K562 (cell line): ENCODE data around the gene IDI2. TPM values are rescaled to one million over a fixed set of nuclear protein-coding genes. Genes with fewer than 3 reads are reported as not detected.

Experiments used
- BRCA1 ChIP-seq, 2 experiments: fragments of 450-650 bp in 1 of 2; sonication (generic) in 1 of 2; formaldehyde crosslinking in 1 of 2; IDR thresholded peaks; 2 replicates each; pipeline versions ENCODE4 v1.5.0 to v1.6.1; 2017 to 2020; ENCODE audit warnings: mild to moderate bottlenecking in 1 of 2, missing genetic modification reagents in 1 of 2
- EP400 ChIP-seq: fragments of 450-650 bp; IDR thresholded peaks from 2 replicates; pipeline ENCODE4 v1.6.1; 2017; ENCODE audit warnings: antibody characterized with exemption, mild to moderate bottlenecking, moderate library complexity
- FOS ChIP-seq: IDR thresholded peaks from 3 replicates; pipeline ENCODE4 v1.6.1; 2011; ENCODE audit not compliant: insufficient read length; ENCODE audit errors: extremely low read depth
- FOXA3 ChIP-seq, 2 experiments: fragments of 450-650 bp in 1 of 2; sonication (generic) in 1 of 2; formaldehyde crosslinking; IDR thresholded peaks in 1 of 2; conservative IDR thresholded peaks in 1 of 2; 2 replicates each; pipeline versions ENCODE4 v1.4.0 to v1.8.0; 2020 to 2022; ENCODE audit warnings: mild to moderate bottlenecking in 2 of 2, missing genetic modification reagents in 1 of 2
- FUS ChIP-seq: fragments of 200-400 bp; formaldehyde crosslinking; optimal IDR thresholded peaks from 2 replicates; pipeline ENCODE3; 2017; ENCODE audit warnings: low read depth, low read length
- GTF2B ChIP-seq: IDR thresholded peaks from 2 replicates; pipeline ENCODE4 v1.6.1; 2011; ENCODE audit not compliant: insufficient read length; ENCODE audit errors: extremely low read depth
- IRF1 ChIP-seq: sonication (generic); formaldehyde crosslinking; IDR thresholded peaks from 2 replicates; pipeline ENCODE4 v1.8.0; 2022; ENCODE audit warnings: missing genetic modification reagents, mild to moderate bottlenecking, borderline replicate concordance
- MEIS2 ChIP-seq: fragments of 450-650 bp; IDR thresholded peaks from 2 replicates; pipeline ENCODE4 v1.6.1; 2014; ENCODE audit warnings: mild to moderate bottlenecking; ENCODE audit not compliant: partially characterized antibody
- MTF1 ChIP-seq: fragments of 250-450 bp; sonication (Bioruptor Pico); IDR thresholded peaks from 2 replicates; pipeline ENCODE4 v1.9.0; 2021; ENCODE audit warnings: moderate library complexity, mild to moderate bottlenecking, inconsistent platforms, borderline replicate concordance
- NCOA2 ChIP-seq, 2 experiments: fragments of 450-650 bp; IDR thresholded peaks; 2 replicates each; pipeline ENCODE4 v1.6.1; 2018; ENCODE audit warnings: mild to moderate bottlenecking in 2 of 2, moderate library complexity in 1 of 2; ENCODE audit not compliant: partially characterized antibody in 2 of 2
- NFRKB ChIP-seq: fragments of 450-650 bp; IDR thresholded peaks from 2 replicates; pipeline ENCODE4 v1.6.1; 2016; ENCODE audit warnings: low read depth
- POLR2H ChIP-seq: IDR thresholded peaks from 2 replicates; pipeline ENCODE4 v1.6.1; 2016; ENCODE audit warnings: missing genetic modification characterization, low read depth, mild to moderate bottlenecking, control low read depth, missing compliant biosample characterization, moderate library complexity
- RBBP5 ChIP-seq: fragments of 200-600 bp; sonication (generic); IDR thresholded peaks from 2 replicates; pipeline ENCODE4 v1.6.1; 2012; ENCODE audit warnings: borderline replicate concordance, mild to moderate bottlenecking, low read length, control low read depth, inconsistent platforms; ENCODE audit not compliant: insufficient read depth, poor library complexity, severe bottlenecking
- RNF219 ChIP-seq: fragments of 250-450 bp; sonication (Bioruptor Pico); IDR thresholded peaks from 2 replicates; pipeline ENCODE4 v1.5.0; 2022; ENCODE audit warnings: mild to moderate bottlenecking
- SMAD4 ChIP-seq: fragments of 250-450 bp; sonication (Bioruptor Pico); conservative IDR thresholded peaks from 2 replicates; pipeline ENCODE4 v1.8.0; 2021; ENCODE audit warnings: inconsistent platforms, mild to moderate bottlenecking, moderate library complexity
- SMARCE1 ChIP-seq: fragments of 450-650 bp; IDR thresholded peaks from 2 replicates; pipeline ENCODE4 v1.7.1; 2016; ENCODE audit warnings: mild to moderate bottlenecking
- SMC3 ChIP-seq: conservative IDR thresholded peaks from 2 replicates; pipeline ENCODE4 v1.6.1; 2011; ENCODE audit warnings: low read depth, low read length, improper control_type of control experiment; ENCODE audit not compliant: insufficient read depth
- SNIP1 ChIP-seq: fragments of 450-650 bp; IDR thresholded peaks from 2 replicates; pipeline ENCODE4 v1.7.1; 2017; ENCODE audit warnings: low read depth, mild to moderate bottlenecking
- TAF9B ChIP-seq: fragments of 450-650 bp; IDR thresholded peaks from 2 replicates; pipeline ENCODE4 v1.6.1; 2018; ENCODE audit warnings: mild to moderate bottlenecking; ENCODE audit not compliant: partially characterized antibody
- TBP ChIP-seq: optimal IDR thresholded peaks from 2 replicates; pipeline ENCODE3; 2011; ENCODE audit warnings: low read depth, low read length, improper control_type of control experiment
- TOE1 ChIP-seq, 2 experiments: fragments of 450-650 bp in 1 of 2; sonication (generic) in 1 of 2; formaldehyde crosslinking in 1 of 2; IDR thresholded peaks; 2 replicates each; pipeline versions ENCODE4 v1.7.1 to v1.8.0; 2016 to 2022; ENCODE audit warnings: borderline replicate concordance in 2 of 2, mild to moderate bottlenecking in 2 of 2, antibody characterized with exemption in 1 of 2, inconsistent platforms in 1 of 2, low read depth in 1 of 2, missing genetic modification reagents in 1 of 2, moderate library complexity in 1 of 2
- ZBED1 ChIP-seq: IDR thresholded peaks from 2 replicates; pipeline ENCODE4 v1.6.1; 2014
- ZNF263 ChIP-seq: sonication (generic); formaldehyde crosslinking; IDR thresholded peaks from 2 replicates; pipeline ENCODE4 v1.8.0; 2022; ENCODE audit warnings: mild to moderate bottlenecking, missing genetic modification reagents, borderline replicate concordance
- ZNF586 ChIP-seq: fragments of 450-650 bp; formaldehyde crosslinking; conservative IDR thresholded peaks from 2 replicates; pipeline ENCODE4 v1.4.0; 2020; ENCODE audit warnings: mild to moderate bottlenecking, moderate library complexity
- polyA plus RNA-seq, 8 experiments: library from polyadenylated mRNA; depleted of rRNA in 4 of 8; stranded (reverse) in 5 of 8; unstranded in 3 of 8; fragments of >200 nt; fragmentation: Nextera tagmentation in 2 of 8; fragmentation: Illumina TruSeq in 1 of 8; extraction: Ambion mirVana in 2 of 8; extraction: Trizol in 1 of 8; gene quantifications; 2 replicates each; pipeline versions ENCODE4 v1.2.1 to v1.2.3, GENCODE V29; 2011 to 2014; ENCODE audit warnings: inconsistent platforms in 1 of 8, missing spikeins in 1 of 8
- total RNA-seq, 7 experiments: library from RNA; depleted of rRNA in 6 of 7; stranded (reverse); fragments of >200 nt in 6 of 7; fragmentation: Illumina TruSeq in 2 of 7; extraction: Trizol in 2 of 7; gene quantifications; 2 replicates each; pipeline versions ENCODE4 v1.2.1 to v1.2.3, GENCODE V29; 2011 to 2021; ENCODE audit warnings: low replicate concordance in 1 of 7

Gene IDI2
- total and polyA plus RNA-seq, 9 of the 15 experiments (the other 6 are each of a cell fraction or from before 2014, with no cell fraction given) = not detected

- TF ChIP-seq NCOA2 (IDR thresholded peaks at IDR 0.05; ENCODE audit: partially characterized antibody in 2 of 2) (no peak), MEIS2 (no peak), ZBED1 (no peak), SMC3 (0 out of 2 replicates have a peak, but pooled peaks have one; percentile 12), NFRKB (0 out of 2 replicates have a peak, but pooled peaks have one; percentile 61), FOXA3 (CRISPR knock-in tag; conservative IDR thresholded peaks at IDR 0.05 in 1 of 2, IDR thresholded peaks at IDR 0.05 in 1 of 2) (no peak), FUS (no peak), EP400 (peak; percentile 100), SMARCE1 (0 out of 2 replicates have a peak, but pooled peaks have one; percentile 12), ZNF586 (no peak), TOE1 (IDR thresholded peaks at IDR 0.05; ENCODE audit: borderline replicate concordance) (peak; percentile 29; the same call in 1 of the 2 replicates), TOE1 (CRISPR knock-in tag; IDR thresholded peaks at IDR 0.05; ENCODE audit: borderline replicate concordance, low read depth) (no peak), BRCA1 (IDR thresholded peaks at IDR 0.05) (no peak), BRCA1 (CRISPR knock-in tag; IDR thresholded peaks at IDR 0.05) (no peak), GTF2B (no peak), ZNF263 (CRISPR knock-in tag) (0 out of 2 replicates have a peak, but pooled peaks have one; percentile 46), RNF219 (CRISPR knock-in tag) (no peak), SMAD4 (CRISPR knock-in tag) (peak; percentile 71), POLR2H (tag) (peak; percentile 69), TBP (peak; percentile 88), IRF1 (CRISPR knock-in tag) (no peak), SNIP1 (peak; percentile 78; the same call in 1 of the 2 replicates), MTF1 (CRISPR knock-in tag) (no peak), FOS (peak; percentile 45), RBBP5 (peak; percentile 97), TAF9B (peak; percentile 84)
These were observed 37.6 kb downstream of the IDI2 start, which contains the start of gene GTPBP4 (continued) for GRCh38 chr10:987870-988666.
